ENCODE data around the gene ATP8A2. TPM values are rescaled to one million over a fixed set of nuclear protein-coding genes. Genes with fewer than 3 reads are reported as not detected.
"Not testable (repeated sequence)": the region's sequence is repeated elsewhere in the genome, so short reads cannot be mapped to it uniquely, and the experiment has no call there.

Gene ATP8A2
- total RNA-seq, 1 experiment from 2014 or later: 0.64 TPM

DNA sequence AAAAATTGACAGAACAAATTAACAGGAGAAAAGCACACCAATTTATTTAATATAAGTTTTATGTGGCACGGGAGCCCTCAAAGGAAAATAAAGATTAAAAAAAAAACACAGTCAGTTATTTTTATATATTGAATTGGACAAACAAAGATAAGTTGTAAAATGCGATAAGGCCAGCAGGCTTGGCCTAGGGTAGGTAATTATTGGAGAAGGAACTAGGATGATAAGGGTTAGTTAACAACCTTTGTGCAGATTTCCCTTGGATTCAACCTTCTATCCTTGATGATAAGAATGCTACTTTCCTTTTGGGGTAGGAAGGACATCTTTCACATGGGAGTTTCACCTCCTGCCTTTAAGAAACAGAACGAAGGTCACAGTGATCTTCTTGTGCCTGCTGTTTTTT is 427.2 kb downstream of the ATP8A2 start:
- no peak for DNase-seq (ENCODE audit: low read depth)

DNA sequence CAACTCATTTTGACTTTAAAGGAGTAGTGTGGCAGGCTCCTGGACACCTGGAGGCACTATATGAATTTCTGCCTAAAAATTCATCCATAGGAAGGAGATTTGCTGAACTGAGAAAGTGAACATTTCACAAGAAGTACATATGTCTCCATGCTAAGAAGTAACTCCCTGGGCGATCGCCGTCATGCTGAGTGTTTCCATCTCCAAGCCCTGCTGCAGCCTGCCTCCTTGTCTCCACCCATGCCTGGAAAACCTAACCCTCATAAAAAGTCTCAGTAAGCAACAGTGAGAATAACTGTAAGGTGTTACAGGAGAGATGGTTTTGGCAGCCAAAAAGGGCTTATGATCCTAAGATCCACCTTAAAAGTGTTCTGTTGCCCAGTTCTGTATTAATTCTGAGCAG is 428.7 kb downstream of the ATP8A2 start:
- no peak for DNase-seq (ENCODE audit: low read depth)

DNA sequence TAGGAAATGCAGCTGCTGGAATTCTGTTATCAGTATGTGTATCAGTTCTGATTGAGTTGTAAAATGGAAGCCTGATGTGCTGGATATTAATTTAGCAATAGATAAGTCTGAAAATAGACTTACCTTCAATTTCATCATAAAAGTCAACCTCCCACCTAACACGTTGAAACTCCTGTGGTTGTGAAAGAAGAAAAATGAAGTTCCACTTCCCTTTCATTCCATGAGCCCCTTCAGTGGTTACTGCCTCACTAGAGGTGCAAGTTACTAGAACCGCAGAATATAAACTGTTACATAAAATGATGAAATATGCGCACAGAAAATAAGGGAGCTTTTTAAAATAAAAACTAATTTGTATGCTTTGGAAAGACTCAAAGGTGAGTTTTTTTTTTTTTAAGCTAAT is 430.8 kb downstream of the ATP8A2 start:
- DNase-seq (ENCODE audit: low read depth): no peak

DNA sequence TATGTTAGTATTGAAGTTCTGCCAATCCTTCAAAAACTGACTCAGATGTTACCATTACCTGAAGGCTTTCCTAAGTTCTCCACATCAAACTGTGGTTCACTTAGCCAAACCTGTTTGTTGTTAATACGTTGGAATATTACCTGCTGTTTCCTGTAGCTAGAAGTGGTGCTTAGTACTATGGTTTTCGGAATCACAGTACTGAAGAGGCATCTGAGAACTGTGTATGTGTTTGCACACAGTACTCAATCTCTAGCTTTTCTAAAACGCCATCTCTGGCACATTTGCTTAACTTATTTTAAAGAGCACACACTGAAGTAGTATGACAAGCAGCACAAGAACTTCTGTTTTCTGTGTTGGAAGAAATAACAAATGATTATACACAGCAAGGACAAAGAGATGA is 431.9 kb downstream of the ATP8A2 start:
- no peak for DNase-seq (ENCODE audit: low read depth)

DNA sequence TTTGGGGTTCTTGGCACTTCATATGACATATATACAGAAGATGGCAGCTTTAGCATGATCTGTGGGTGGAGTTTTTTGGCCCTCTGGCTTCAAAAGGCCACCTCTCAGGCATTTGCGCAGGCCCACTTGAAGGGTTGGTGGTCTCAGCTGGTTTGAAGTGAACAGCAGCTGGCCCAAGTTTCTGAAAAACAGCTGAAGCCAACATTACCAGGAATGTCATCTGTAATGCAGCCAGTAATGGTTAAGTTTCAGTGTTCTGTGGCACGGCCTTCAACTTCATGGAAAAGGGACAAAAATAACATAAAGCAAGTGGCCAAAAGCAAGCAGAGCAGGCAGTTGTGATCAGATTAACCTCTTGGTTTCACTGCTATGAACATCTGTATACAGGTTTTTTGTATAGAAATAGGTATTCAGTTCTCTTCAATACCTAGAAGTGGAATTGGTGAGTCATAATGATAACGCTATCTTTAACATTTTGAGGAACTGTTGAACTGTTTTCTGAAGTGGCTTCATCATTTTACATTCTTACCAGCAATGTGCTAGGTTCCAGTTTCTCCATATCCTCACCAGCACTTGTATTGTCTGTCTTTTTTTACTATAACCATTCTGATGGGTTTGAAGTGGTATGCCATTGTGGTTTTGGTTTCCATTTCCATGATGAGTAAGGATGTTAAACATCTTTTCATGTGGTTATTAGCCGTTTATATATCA is 434.6 kb downstream of the ATP8A2 start:
- DNase-seq (ENCODE audit: low read depth): peak; percentile 66

DNA sequence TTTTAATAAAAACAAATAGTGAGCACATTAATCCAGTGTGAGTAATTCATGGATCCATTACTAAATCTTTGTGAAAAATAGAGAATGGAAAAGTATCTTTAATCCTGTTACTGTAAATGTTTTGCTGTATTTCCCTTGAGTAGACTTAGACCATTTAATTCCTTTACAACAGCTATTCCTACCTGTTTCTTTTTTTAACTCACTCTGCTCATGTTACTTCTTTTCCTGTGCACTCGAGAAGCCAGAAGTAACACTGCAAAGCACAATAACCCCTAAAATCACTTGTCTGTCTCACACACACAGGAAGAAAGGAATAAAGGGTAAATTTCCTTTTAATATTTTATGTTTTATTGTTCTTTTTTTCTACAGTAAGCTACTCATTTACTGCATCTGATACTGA is 435.8 kb downstream of the ATP8A2 start:
- no peak for DNase-seq (ENCODE audit: low read depth)

DNA sequence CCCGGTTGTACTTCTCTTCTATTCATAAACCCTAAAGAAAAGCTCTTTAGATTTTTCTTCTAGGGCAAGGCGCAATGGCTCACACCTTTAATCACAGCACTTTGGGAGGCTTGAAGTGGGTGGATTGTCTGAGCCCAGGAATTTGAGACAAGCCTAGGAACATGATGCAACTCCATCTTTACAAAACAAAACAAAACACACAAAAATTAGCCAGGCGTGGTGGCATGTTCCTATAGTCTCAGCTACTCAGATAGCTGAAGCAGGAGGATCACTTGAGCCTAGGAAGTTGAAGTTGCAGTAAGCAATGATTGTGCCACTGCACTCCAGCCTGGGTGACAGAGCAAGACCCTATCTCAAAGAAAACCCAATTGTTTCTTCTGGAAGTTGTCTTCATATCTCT is 439.7 kb downstream of the ATP8A2 start:
- no peak for DNase-seq (ENCODE audit: low read depth)

DNA sequence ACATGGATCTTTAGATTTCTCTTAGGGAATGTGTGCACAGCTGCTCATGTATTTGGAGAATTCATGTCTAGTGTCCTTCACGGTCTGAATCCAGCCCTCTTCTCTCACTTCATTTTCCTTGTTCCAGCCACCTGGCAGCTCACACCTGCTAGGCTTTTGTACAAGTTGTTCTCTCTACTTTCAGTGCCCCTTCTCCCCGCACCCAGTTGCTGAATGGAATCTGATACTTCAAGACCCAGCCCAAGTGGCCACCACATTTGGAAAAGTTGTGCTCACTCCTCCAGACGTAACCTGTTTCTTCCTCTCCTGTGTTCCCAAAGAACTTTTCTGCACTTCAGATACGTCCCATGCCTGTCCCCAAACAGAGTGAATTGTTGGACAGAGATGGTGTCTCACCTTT is 444.5 kb downstream of the ATP8A2 start:
- no peak for DNase-seq (ENCODE audit: low read depth)

DNA sequence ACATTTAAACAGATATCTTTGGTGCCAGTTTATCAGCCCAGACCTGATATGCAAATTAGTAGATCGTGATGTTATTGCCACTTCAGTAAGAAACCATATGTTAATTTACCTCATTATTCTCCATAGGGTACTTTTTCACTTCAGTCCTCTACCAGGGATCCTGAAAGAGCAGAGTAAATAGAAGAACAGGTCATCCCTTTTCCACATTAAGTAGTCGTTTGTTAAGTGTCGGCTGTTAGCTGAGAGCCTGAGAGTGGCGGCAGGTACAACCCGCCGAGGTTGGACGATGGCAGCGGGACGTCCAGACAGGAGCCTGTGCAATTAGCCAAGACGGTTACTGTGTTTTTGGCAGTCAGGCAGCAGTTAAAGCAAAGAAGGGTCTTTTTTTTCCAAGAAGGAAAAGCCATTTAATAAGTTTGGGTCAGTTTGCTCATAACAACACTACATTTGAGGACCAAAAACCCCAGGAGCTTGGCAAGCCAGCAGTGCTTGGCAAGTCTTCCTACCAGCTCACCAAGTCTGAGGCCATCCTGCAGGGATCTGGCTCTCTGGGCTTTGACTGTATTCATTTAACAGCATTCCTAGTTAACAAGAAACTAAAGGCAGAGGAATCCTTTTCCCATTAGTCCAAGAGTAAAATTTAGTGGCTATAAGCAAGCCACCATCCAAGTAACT is 448.2 kb downstream of the ATP8A2 start:
- no peak for DNase-seq (ENCODE audit: low read depth)

DNA sequence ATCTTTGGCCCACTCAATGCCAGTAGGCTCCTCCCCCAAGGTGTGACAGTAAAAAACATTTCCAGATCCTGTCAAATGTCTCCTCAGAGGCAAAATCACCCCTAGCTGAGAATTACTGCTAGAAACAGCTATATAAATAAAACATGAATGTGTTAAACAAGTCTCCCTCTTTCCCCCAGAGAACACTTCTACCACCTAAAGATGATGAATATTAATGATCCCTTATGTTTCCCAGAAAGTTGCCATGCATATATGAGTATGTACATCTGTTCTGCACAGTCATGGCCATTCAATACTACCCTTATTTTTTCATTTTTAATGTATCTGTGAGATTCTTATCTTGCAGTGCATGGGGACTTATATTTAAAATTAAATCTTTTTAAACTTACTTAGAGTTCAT is 450.0 kb downstream of the ATP8A2 start:
- DNase-seq (ENCODE audit: low read depth): no peak

DNA sequence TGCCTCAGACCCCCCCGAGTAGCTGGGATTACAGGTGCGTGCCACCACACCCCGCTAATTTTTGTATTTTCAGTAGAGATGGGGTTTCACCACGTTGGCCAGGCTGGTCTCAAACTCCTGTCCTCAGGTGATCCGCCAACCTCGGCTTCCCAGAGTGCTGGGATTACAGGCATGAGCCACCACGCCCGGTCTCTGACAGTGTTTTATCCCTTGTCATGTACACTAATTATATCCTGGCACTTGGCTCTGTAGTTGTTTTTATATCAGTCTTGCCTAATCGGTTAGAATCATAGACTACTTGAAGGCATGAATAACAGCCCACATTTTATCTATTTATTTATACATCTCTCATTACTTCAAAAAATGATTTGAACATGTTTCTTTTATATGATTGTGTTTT is 455.4 kb downstream of the ATP8A2 start:
- not testable (repeated sequence) for DNase-seq (ENCODE audit: low read depth)

DNA sequence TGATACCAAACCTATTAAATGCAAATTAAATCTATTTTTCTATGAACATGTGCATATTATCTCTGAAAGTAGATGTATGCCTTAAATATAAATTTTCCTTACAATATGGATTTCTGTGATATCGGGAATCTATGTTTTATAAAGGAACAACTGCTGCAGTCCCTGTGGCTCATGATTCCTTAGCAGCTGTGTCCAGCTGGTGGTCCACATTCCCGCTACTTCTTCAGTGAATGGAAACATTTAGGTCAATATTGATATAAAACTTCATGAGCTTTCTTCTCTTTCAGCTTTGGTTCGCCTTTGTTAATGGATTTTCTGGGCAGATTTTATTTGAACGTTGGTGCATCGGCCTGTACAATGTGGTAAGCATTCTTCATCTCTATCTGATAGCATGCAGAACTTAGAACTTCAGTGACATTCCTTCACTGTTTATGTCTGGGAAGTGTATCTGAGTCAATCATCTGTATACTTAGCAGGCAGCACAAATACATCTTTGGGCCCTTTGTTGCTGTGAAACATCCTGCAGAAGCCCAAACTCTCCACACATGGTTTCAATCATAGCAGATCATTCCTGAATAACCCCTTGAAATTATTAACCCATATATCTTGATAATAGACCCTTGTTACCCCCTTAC is 456.2 kb downstream of the ATP8A2 start:
- no peak for DNase-seq (ENCODE audit: low read depth)

DNA sequence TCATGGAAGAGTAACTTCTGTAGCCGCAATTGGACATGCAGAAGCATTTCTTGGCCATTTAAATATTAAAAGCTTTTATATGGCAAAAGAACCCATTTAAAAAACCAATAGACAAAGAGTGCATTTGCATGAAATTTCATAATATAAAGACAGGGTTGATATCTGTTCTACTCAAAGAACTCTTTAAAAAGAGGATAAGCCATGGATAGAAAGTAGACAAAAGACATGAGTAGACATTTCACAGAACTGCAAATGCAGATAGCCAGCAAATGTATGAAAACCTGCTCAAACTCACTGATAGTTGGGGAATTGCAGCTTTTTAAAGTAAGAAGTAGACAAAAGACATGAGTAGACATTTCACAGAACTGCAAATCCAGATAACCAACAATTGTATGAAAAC is 462.0 kb downstream of the ATP8A2 start:
- no peak for DNase-seq (ENCODE audit: low read depth)

DNA sequence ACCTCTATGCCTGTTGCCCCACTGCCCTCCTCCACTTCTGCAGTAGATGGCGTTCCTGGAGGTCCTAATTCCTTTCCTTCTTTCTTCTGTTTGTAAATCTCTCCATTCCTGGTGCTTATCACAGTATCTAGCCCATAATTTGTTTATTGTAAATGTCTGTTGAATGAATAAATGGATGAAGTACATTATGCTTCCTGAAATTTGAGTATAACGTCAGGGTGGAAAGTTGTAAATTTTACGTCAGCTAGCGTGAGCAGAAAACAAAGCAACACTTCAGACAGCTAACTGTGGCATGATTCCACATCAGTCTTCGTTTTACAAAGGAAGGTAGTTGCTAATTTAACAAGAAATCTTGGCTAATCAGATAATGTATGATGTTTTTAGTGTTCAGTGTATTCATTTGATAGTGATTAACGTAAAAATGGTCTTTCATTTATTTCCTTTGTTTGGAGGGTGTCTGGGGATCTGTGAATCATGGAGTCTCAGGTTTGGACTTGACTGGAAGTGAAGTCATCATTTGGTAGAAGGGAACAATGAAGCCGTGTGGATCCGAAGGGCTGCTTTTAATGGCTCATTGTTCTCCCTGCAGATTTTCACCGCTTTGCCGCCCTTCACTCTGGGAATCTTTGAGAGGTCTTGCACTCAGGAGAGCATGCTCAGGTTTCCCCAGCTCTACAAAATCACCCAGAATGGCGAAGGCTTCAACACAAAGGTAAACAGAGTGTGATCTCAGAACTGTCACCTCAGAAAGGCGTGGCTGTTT is 465.0 kb downstream of the ATP8A2 start:
- peak; percentile 14 for DNase-seq (ENCODE audit: low read depth)

DNA sequence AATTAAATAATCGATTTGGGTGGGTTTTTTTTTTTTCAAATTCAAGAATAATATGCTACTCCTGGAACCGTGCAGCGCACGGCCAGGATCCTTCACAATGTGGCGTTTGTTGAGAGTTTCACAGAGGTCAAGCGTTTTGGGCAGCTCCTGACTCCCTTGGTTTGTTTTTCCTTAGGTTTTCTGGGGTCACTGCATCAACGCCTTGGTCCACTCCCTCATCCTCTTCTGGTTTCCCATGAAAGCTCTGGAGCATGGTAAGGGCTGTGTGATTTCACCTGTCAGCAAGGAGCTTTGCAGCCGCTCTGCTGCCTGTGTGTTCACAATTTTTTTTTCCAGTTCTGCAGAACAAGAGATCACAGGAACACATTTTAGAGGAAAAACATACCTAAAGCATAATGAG is 467.6 kb downstream of the ATP8A2 start:
- DNase-seq (ENCODE audit: low read depth): no peak

DNA sequence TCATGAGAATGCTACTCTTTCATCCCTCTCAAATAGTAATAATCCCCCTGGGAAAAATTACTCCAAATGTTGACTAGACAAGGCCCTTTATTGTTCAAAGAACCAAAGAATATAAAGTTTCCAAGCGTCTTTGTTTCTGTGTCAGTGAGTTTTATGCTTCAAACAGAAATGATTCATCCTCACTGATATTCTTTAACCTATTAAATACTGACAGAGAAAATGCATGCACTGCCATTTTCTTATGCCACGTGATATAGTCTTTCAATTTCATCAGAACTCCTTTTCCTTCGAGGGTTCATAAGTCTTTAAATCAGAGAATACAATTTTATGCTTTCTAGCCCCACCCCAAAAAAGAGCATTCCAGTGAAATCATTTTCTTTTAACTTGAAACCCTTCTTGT is 468.5 kb downstream of the ATP8A2 start:
- DNase-seq (ENCODE audit: low read depth): no peak

DNA sequence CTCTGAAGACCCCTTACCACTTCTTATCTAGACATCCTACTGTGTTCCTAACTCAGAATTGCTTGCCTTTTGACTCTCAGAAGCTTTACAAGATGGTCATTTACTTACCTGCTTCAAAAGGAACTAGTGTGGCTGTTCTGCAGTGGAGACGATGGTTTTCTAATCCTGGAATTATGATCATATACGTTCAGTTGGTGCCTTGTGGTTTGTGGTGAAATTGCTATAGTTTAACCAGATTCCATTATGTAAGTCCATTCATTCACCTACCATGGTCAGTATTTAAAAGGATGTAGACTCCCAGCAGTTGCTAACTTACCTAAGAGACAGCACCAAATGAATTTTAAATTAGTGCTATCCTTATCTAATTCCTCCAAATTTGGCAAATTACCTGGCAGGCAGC is 469.2 kb downstream of the ATP8A2 start:
- DNase-seq (ENCODE audit: low read depth): no peak

DNA sequence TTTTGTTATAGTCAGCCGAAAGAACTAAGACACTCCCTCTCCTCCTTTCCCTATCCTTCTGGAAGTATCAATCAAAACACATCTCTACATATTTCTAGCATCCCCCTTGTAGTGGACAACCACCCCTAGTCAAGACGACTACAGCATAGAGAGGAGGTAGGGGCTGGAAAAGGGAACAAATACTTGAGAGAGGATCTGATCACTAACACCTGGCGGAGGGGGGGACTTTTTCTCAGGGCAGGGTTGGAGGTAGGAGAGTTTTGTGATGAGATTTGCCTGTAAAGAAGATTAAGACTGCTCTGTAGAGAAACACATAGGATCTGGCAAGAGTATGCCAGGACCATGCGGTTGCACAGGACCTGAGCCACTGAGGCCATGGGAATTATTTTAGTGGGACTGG is 471.9 kb downstream of the ATP8A2 start:
- DNase-seq (ENCODE audit: low read depth): no peak

DNA sequence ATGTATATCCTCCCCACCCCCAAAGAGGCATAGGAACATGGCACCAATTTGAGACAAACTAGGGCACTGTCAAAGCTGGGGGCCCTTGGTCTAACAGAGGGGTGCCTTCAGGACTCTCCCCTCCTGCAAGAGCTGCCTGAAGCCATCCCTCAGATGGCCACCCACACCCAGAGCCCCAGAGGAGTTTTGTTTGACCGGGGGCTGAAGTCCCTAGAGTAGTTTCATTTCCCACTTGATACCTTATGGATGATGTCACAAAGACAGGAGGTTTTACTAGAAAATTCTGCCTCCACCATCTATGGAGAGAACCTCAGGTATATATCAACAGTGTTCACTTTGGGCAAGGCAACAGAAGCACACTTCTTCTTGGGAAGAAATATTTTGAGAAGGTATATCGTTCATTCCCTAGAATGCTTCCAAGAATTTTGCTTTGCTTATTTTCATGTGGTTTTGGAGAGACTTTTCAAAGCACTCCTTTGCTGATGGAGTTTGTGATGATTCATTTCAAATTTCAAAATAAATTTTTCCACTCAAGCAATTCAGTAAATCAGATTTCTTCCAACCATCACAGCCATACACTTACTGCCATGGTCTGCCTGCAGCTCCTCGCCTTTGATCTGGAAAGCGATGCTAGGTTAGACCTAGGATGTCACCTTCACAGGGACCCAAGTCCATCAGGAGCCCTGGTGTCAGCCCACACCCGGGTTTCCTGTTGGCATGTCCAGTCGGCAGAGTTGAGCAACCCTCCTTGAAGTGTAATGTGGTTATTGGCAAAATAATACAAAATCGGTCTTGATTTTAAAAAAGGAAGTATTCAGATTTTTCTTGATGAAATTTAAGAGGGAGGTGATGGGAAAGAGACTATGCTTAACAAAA is 473.0 kb downstream of the ATP8A2 start:
- DNase-seq (ENCODE audit: low read depth): no peak

DNA sequence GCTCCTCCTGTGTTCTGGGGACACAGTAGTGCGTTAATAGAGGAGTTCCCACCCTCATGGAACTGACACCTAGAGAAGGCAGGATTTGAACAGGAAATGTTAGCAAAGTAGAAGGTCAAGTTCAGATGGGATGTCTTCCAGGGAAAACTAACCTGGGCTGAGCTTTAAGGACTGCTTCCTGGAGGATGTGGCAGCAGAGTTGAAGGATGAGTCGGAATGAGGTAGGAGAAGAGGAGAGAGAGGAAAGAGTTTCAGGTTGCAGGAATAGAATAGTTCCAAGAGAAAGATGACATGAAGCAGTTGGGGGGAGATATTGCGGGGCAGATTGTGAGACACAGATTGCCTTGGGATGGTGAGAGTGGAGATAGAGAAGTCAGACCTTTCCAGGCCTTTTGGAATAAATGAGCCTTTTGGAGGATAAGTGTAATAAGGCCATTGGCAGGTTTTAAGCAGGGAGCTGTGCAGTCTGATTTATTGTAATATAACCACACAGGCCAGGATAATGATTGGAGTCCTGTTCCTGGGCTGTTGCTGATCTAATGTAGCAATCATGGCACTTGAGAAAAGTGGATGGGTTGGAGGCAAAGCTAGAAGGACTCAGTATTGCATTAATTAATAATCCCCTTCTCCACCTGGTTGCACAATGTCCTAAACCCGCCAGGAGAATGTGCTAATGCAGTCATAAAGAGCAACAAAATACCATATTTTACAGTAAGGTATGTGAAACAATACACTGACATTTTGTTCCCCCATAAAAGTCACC is 474.6 kb downstream of the ATP8A2 start:
- peak; percentile 82 for DNase-seq (ENCODE audit: low read depth)

All from HT1080 (cell line).